Adipose tissue (tissue), 3 donors: ENCODE measurements around the gene MPND. TPM values are rescaled to one million over a fixed set of nuclear protein-coding genes. Genes with fewer than 3 reads are reported as not detected.
A peak's percentile ranks its signal among the peaks of the same experiment; 100 is the strongest.

Experiments
- H3K27ac ChIP-seq: one replicate; pipeline ENCODE4 v1.5.1; 2013; ENCODE audit warnings: low read depth, low read length
- WGBS, 3 donors: extraction: QIAGEN DNeasy Blood & Tissue Kit; methylation state at CpG; one replicate each; pipeline ENCODE4 v1.1.7; 2013; 5-methylcytosine and 5-hydroxymethylcytosine counted together
- polyA plus RNA-seq, 3 donors: library from polyadenylated mRNA; stranded (reverse); fragments of 200-250 nt; gene quantifications; one replicate each; pipeline ENCODE4 v1.2.3, GENCODE V29; 2013
- donor health status: healthy with polysubstance abuse.
- donor health status: Bipolar disorder and iron deficiency.
- donor health status: healthy.

The MPND gene
- polyA plus RNA-seq, 3 donors: 12.0 to 21.6 (median 17.2) TPM

DNA sequence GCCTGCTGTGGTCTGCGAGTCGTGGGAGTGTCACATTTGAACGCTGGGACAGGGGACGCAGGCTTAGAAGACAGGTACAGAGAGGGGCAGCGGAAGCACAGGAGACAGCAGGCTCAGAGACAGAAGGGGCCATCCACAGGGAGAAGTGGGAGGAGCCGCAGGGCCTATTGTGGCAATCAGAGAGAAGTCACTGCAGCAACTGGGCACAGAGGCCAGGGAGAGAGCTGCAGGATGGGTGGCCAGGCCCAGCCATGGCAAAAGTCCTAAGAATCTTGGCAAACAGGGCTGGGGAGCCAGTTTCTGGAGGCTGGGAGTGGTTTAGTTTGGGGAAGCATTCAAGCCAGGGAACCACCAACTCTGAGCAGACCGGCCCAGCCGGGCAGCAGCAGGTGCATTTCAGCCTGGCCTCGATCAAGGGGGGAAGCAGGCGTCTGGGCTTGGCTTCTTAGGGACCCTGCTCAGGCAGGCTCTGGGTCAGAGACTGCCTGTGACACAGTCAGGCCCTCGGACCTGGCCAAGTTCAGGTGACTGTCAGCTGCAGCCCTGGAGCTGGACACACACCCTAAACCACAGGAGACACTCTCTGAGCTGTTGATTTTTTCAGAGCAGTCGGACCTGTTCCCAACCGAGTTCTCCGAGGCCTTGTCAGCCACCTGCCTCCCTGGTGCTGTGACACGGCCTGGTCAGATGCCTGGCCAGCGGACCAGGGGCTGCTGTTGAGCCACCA, 45.1 kb downstream of the MPND start:
- no peak overlapping the region for H3K27ac ChIP-seq
- WGBS, 3 donors: 52 to 75% (median 71%) methylated on average over 16 of the region's 16 CpGs

- H3K27ac ChIP-seq: no peak overlapping the region
These were observed 45.7 kb downstream of the MPND start for GRCh38 chr19:4389064-4389375.

GRCh38 chr19:4389511-4390016, 46.2 kb downstream of the MPND start:
- H3K27ac ChIP-seq: no peak overlapping the region
- 54 to 75% (median 59%) methylated on average over 16 to 17 of the region's 17 CpGs for WGBS, 3 donors

More at GRCh38 chr19:4389064-4389375, 45.7 kb downstream of the MPND start:
- 76 to 82% (median 80%) methylated on average over 9 of the region's 9 CpGs for WGBS, 3 donors

- H3K27ac ChIP-seq: no peak overlapping the region
- whole genome bisulfite sequencing, 3 donors: 27 to 67% (median 31%) methylated on average over 12 of the region's 12 CpGs
These were observed 46.7 kb downstream of the MPND start for GRCh38 chr19:4390017-4390566.

GRCh38 chr19:4390567-4391305, 47.4 kb downstream of the MPND start:
- no peak overlapping the region for H3K27ac ChIP-seq
- 28 to 35% (median 30%) methylated on average over 21 of the region's 21 CpGs for WGBS, 3 donors

DNA sequence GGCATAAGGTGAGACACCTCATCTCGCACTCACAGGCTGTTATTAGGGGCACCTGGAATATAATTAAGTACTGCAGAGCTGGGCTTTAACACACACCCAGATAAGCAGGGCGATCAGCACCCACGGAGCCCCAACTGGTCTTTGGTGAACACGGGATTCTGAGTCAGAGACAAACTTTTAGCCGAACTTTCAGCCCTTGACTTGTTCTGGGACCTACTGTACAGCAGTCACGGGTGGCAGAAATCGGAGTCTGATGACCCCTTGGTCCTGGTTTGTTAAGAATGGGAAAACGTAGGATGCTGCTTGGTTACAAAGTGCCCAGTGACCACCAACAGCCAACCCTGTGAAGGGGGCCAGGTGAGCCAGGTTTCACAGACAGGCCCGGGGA, 47.9 kb downstream of the MPND start:
- WGBS, 3 donors: 45 to 61% (median 54%) methylated on average over 9 of the region's 9 CpGs
- peak overlapping the region; percentile 43 for H3K27ac ChIP-seq

DNA sequence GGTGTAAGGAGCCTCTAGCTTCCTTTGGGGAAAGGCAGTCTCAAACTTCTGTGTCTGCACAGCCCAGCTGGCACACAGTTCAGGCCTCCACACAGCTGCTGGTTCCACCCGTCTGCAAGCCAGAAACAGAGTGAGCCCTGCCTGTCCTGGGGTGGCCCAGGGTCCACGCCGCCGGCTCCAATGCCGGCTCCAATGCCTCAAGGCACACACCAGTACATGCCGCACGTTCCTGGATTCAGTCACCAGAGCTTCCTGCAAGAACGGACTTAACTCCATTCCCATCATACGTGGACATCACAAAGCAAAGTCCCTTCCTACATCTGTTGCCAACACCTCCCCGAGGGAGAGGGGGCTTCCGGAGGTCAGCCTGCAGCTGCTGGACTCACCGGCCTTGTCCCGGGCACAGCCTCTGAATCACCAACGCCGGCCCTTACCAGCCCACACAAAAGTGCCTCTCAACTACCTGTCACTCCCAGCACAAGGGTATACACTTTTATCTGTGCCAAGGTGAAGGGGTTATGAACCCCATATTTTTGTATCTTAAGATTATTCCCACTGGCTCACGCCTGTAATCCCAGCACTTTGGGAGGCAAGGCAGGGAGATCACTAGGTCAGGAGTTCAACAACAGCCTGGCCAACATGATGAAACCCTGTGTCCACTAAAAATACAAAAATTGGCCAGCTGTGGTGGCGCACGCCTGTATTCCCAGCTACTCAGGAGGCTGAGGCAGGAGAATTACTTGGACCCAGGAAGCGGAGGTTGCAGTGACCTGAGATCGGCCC, 48.5 kb downstream of the MPND start:
- H3K27ac ChIP-seq: peak overlapping the region; percentile 43
- WGBS, 3 donors: 44 to 54% (median 49%) methylated on average over 20 of the region's 20 CpGs

GRCh38 chr19:4393947-4394590, 50.7 kb downstream of the MPND start:
- 58 to 79% (median 67%) methylated on average over 8 of the region's 8 CpGs for WGBS, 3 donors
- H3K27ac ChIP-seq: peak overlapping the region; percentile 51

DNA sequence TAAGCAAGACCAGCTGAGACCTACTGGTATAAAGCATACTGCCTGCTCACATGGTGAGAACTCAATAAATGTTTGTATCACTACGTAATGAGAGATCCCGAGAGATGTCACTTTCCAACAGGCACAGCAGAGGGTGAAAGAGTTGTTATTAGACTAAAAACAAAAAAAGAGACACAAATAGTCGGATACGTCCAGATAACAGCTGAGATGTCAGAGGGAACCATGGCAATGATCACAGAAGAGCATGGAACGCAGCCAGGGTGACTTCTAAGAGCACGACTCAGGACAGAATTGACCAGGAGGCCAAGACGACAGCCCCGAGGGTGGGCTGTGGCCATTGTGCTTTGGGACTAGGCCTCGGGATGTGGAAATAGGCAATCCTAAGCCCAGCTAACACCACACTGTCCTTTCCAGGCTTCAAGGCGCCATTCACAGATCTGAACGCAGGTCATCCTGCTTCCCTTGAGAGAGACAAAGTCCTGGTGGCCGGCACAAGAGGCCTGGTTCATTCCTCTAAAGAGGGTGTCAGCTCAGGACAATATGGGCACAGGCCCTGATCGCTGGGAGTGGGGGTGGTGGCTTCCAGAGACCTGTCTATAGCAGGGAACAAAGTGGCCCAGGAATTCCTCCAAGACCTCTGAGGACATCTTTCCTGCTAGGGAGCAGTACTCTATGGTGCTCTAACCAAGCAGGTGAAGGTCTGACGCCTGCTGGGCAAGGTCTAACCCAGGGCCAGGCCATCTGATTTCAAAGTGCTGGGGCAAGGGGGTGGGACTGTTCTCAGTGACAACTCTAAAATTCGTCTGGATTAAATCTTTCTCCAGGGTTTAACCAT, 53.8 kb downstream of the MPND start:
- no peak overlapping the region for H3K27ac ChIP-seq
- 59 to 75% (median 71%) methylated on average over 15 of the region's 15 CpGs for WGBS, 3 donors

DNA sequence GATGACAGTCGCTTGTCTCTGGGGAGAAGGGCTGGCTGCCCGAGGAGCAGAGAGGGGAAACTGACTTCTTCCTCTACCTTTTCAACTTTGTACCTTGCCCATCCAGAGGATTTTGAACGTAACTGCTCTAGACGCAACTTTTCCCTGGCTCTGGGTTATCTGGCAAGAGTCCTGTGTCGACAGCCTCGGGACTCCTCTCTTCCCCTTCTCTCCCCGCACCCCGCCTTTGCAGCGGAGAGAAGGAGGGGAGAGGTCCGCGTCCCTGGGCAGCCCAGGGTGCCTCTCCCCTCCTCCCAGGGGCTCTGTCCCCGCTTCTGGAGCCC, 56.4 kb downstream of the MPND start:
- WGBS, 3 donors: 0% methylated on average over 6 to 12 of the region's 12 CpGs
- peak overlapping the region; percentile 89 for H3K27ac ChIP-seq

DNA sequence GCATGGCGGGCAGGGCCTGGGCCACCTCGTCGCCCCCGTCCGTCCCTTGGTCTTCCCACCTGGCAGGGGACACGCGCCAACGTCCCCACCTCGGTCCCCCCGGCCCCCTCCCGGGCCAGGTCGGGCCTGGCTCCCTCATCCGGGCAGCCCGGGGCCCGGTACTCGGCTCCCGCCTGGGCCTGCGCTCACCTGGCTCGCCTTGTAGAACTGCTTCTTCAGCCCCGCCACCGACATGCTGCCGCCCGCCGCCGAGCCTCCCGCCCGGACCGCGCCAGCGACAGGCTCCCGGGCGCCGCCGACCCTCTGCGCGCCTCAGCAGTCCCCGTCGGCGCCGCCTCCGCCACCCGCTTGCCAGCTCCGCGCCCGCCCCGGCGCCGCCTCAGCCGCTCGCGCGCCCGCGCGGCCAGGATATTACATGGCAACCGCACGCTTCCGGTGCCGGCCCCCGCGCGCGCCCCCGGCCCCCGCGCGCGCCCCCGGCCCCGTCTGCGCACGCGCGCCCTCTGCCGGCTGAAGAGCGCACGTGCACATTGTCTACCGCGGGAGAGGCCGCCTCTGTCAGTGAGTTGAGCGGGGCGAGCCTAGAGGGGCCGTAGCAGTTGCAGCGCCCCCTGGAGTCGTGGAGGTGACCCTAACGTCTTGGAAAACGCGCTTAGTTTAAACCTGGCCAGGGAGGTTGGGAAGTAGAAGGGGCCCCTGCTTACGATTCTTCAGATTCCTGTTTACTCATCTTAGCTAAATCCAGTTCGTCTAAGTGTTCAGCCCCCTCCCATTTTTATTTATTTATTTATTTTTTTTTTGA, 57.0 kb downstream of the MPND start, which contains the start of gene SH3GL1:
SH3GL1 (minus strand) TSS at position 413 of the 802 bp plus-strand sequence; CDS start at position 234, 179 bp downstream.
- WGBS, 3 donors: 1% methylated on average over 72 to 90 of the region's 90 CpGs
- H3K27ac ChIP-seq: peak within 1 kb of the TSS; percentile 89

DNA sequence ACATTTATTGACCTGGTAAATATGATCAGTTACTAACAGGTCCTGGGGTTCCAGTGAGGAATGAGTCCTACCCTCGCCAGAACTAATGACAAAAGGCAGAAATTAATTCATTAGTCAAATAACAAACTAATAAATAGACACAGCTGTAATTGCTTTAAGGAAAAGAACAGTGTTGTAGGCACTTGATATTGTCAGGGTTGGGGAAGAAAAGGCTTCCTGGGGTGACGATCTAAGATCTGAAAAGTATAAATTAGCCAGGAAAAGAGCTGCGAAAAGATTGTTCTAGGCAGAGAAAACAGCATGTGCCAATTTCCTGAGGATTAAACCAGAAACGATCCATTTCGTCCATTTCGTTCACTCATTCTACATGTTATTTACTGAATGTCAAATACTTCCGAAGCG, 58.4 kb downstream of the MPND start:
- H3K27ac ChIP-seq: no peak overlapping the region
- 0 to 1% (median 0%) methylated on average over 8 of the region's 8 CpGs for WGBS, 3 donors

DNA sequence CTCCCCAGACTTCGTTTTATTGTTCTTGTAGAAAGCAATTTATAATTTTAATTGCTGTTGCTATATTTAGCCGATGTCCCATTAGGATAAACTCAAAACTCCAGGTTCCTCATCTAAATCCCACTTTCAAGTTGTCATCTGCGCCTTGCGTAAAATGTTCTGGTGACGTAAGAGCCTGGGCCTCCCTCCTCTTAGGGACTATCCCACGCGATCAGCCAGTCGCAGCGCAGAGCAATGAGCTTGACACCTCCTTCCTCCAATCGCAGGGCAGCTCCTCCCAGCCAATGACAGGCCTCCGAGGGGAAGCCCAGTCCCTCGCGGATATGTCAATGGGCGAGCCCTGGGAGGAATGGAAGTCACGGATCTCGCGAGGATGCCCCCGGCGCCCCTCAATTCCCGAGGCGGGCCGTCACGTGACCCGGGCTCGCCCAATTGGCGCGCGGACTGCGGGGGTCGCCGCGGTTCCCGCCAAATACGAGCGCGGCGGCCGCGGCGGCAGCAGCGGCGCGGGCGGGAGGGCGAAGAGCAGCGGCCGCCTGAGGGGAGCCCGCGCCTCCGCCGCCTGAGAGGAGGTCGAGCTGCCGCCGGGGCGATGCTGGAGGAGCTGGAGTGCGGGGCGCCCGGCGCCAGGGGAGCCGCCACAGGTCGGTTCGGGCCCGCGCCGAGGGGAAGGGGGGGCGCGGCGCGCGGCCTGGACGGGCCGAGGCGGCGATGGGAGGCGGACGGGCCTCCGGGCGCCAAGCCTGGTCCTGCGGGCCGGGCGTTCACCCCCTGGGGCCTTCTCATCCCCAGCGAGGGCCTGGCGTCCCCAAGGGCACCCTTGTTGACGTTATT, 59.0 kb downstream of the MPND start, which contains the start of gene CHAF1A:
CHAF1A (plus strand) TSS at position 470 of the 834 bp plus-strand sequence; CDS start at position 593, 123 bp downstream.
- no peak within 1 kb of the TSS for H3K27ac ChIP-seq
- 0 to 1% (median 1%) methylated on average over 55 to 84 of the region's 84 CpGs for WGBS, 3 donors

DNA sequence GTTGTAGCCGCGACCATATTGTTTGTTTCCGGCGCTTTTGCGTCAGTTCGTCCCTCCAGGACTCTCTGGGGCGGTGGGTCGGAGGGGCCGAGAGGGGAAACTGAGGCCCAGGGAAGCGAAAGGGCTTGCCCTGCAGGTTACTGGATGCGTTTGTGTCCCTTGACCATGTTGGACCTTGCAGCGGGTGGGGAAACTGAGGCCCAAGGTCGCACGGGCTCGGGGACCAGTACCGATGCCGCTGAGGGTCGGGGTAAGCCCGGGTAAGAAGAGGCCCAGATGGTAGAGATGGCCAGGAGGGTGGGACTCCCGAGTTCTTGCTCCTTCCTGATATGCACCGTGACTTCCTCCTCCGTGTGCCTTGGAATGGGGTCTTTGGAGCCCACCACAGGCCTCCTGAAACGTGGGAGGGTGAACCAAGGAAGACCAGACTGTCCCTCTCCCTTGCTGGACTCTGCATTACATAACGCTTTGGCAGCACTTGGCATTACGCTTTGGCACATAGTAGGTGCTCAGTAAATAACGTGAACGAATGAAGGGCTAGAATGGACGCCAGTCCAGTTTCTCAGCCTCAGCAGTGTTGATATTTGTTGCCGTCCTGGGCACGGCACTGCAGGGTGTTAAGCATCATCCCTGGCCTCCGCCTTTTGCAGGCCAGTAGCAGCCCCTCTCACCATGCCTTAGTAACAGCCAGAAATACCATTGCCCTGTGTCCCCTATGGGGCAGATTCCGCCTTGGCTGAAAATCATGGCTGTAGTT, 59.8 kb downstream of the MPND start:
- 11 to 13% (median 12%) methylated on average over 32 of the region's 32 CpGs for WGBS, 3 donors
- H3K27ac ChIP-seq: no peak overlapping the region

DNA sequence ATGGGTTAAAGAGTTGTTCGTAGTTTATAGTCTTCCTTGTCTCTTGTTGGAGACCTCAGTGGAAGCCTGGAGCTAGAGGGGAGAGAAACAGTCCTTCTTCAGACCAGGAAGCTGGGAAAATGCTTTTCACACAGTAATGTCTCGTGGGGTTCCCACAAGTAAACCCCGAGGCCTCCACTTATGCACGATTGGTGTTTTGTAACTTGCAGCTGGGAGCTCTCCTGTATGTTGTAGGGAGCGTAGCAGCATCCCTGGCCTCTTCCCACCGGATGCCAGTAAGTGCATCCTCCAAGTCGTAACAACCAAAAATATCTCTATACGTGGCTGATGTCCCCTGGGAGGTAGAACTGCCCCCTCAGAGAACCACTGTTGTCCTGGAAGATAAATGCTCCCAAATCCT, 62.6 kb downstream of the MPND start:
- no peak overlapping the region for H3K27ac ChIP-seq
- 75 to 85% (median 79%) methylated on average over 8 of the region's 8 CpGs for whole genome bisulfite sequencing, 3 donors
